Liver (tissue), 3 donors: Measurements from ENCODE around the gene RBM18.

Experiments
- EGR1 ChIP-seq, 2 donors: IDR thresholded peaks; 2 replicates each; pipeline ENCODE4 v1.6.1; 2016 to 2018; ENCODE audit warnings: antibody characterized with exemption in 2 of 2, low read depth in 2 of 2
- FOXA1 ChIP-seq: IDR thresholded peaks from 2 replicates; pipeline ENCODE4 v1.6.1; 2016; ENCODE audit warnings: antibody characterized with exemption
- GABPA ChIP-seq, 2 donors: IDR thresholded peaks in 1 of 2; conservative IDR thresholded peaks in 1 of 2; 2 replicates each; pipeline ENCODE4 v1.6.1; 2016; ENCODE audit warnings: antibody characterized with exemption in 2 of 2, mild to moderate bottlenecking in 1 of 2, moderate library complexity in 1 of 2
- HNF4A ChIP-seq, 2 donors: conservative IDR thresholded peaks; 2 replicates each; pipeline ENCODE4 v1.6.1; 2016; ENCODE audit warnings: antibody characterized with exemption in 2 of 2, mild to moderate bottlenecking in 2 of 2
- HNF4G ChIP-seq: IDR thresholded peaks from 2 replicates; pipeline ENCODE4 v1.6.1; 2016; ENCODE audit warnings: antibody characterized with exemption
- JUND ChIP-seq, 2 donors: IDR thresholded peaks; 2 replicates each; pipeline ENCODE4 v1.6.1; 2016; ENCODE audit warnings: antibody characterized with exemption in 2 of 2
- RAD21 ChIP-seq, 2 donors: IDR thresholded peaks; 2 replicates each; pipeline ENCODE4 v1.6.1; 2016; ENCODE audit warnings: antibody characterized with exemption in 2 of 2, mild to moderate bottlenecking in 2 of 2
- SP1 ChIP-seq: IDR thresholded peaks from 2 replicates; pipeline ENCODE4 v1.6.1; 2018; ENCODE audit warnings: antibody characterized with exemption, mild to moderate bottlenecking
- TAF1 ChIP-seq: conservative IDR thresholded peaks from 2 replicates; pipeline ENCODE4 v1.6.1; 2016; ENCODE audit warnings: antibody characterized with exemption, mild to moderate bottlenecking
- YY1 ChIP-seq: IDR thresholded peaks from 2 replicates; pipeline ENCODE4 v1.6.1; 2016; ENCODE audit warnings: antibody characterized with exemption, mild to moderate bottlenecking
- TF ChIP-seq, protein P1 (sequence below): fragments of 150-350 bp; IDR thresholded peaks from 2 replicates; pipeline ENCODE4 v1.5.1; 2017; ENCODE audit warnings: improper control_type of control experiment, low read depth, low read length; ENCODE audit not compliant: missing input control
- TF ChIP-seq, protein P2 (sequence below): IDR thresholded peaks from 2 replicates; pipeline ENCODE4 v1.6.1; 2016; ENCODE audit warnings: antibody characterized with exemption
- TF ChIP-seq, protein P3 (sequence below): IDR thresholded peaks from 2 replicates; pipeline ENCODE4 v1.6.1; 2016; ENCODE audit warnings: antibody characterized with exemption
- TF ChIP-seq, protein P4 (sequence below): IDR thresholded peaks from 2 replicates; pipeline ENCODE4 v1.6.1; 2016; ENCODE audit warnings: antibody characterized with exemption, mild to moderate bottlenecking
- donor health status: healthy.
- donor health status: healthy.

DNA sequence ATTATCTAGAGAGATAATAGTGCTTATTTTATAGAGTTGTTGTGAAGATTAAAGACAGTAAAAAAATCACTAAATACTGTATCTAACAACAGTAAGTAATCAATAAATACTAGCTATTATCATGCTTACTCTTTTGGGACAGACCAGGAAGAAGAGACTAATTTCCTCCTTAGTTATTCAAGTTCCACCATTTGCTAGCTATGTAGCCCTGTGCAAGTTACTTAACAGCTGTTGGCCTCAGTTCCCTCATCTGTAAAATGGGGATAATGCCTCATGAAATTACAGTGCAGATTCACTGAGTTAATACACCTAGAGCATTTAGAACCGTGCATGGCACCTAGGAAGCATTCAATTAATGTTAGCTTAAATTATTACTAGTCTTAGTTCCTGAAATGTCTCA, 2.6 kb downstream of the RBM18 start:
- TF ChIP-seq, protein P1, sequence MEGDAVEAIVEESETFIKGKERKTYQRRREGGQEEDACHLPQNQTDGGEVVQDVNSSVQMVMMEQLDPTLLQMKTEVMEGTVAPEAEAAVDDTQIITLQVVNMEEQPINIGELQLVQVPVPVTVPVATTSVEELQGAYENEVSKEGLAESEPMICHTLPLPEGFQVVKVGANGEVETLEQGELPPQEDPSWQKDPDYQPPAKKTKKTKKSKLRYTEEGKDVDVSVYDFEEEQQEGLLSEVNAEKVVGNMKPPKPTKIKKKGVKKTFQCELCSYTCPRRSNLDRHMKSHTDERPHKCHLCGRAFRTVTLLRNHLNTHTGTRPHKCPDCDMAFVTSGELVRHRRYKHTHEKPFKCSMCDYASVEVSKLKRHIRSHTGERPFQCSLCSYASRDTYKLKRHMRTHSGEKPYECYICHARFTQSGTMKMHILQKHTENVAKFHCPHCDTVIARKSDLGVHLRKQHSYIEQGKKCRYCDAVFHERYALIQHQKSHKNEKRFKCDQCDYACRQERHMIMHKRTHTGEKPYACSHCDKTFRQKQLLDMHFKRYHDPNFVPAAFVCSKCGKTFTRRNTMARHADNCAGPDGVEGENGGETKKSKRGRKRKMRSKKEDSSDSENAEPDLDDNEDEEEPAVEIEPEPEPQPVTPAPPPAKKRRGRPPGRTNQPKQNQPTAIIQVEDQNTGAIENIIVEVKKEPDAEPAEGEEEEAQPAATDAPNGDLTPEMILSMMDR = no peak
- TF ChIP-seq, protein P2, sequence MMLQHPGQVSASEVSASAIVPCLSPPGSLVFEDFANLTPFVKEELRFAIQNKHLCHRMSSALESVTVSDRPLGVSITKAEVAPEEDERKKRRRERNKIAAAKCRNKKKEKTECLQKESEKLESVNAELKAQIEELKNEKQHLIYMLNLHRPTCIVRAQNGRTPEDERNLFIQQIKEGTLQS = no peak
- TF ChIP-seq, protein P3, sequence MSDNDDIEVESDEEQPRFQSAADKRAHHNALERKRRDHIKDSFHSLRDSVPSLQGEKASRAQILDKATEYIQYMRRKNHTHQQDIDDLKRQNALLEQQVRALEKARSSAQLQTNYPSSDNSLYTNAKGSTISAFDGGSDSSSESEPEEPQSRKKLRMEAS = no peak
- no peak for TF ChIP-seq HNF4G
- no peak for TF ChIP-seq TAF1
- TF ChIP-seq RAD21 (IDR thresholded peaks at IDR 0.05) = no peak
- TF ChIP-seq HNF4A (conservative IDR thresholded peaks at IDR 0.05) = no peak
- TF ChIP-seq SP1 = no peak
- TF ChIP-seq, protein P4, sequence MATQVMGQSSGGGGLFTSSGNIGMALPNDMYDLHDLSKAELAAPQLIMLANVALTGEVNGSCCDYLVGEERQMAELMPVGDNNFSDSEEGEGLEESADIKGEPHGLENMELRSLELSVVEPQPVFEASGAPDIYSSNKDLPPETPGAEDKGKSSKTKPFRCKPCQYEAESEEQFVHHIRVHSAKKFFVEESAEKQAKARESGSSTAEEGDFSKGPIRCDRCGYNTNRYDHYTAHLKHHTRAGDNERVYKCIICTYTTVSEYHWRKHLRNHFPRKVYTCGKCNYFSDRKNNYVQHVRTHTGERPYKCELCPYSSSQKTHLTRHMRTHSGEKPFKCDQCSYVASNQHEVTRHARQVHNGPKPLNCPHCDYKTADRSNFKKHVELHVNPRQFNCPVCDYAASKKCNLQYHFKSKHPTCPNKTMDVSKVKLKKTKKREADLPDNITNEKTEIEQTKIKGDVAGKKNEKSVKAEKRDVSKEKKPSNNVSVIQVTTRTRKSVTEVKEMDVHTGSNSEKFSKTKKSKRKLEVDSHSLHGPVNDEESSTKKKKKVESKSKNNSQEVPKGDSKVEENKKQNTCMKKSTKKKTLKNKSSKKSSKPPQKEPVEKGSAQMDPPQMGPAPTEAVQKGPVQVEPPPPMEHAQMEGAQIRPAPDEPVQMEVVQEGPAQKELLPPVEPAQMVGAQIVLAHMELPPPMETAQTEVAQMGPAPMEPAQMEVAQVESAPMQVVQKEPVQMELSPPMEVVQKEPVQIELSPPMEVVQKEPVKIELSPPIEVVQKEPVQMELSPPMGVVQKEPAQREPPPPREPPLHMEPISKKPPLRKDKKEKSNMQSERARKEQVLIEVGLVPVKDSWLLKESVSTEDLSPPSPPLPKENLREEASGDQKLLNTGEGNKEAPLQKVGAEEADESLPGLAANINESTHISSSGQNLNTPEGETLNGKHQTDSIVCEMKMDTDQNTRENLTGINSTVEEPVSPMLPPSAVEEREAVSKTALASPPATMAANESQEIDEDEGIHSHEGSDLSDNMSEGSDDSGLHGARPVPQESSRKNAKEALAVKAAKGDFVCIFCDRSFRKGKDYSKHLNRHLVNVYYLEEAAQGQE = no peak
- TF ChIP-seq EGR1 (IDR thresholded peaks at IDR 0.05; ENCODE audit: low read depth in 2 of 2) = no peak
- TF ChIP-seq GABPA (IDR thresholded peaks at IDR 0.05 in 1 of 2, conservative IDR thresholded peaks at IDR 0.05 in 1 of 2) = no peak
- TF ChIP-seq FOXA1 = no peak
- no peak for TF ChIP-seq YY1
- no peak for TF ChIP-seq JUND (IDR thresholded peaks at IDR 0.05)
